Peyer's patch (tissue), 4 donors: ENCODE data around the gene FIGN.

Experiments
- POLR2A ChIP-seq, 2 donors: fragments of 450-650 bp; IDR thresholded peaks; one replicate each; pipeline ENCODE4 v1.5.1; 2017; ENCODE audit warnings: antibody characterized with exemption in 2 of 2, mild to moderate bottlenecking in 2 of 2, moderate library complexity in 2 of 2
- TF ChIP-seq, protein P1 (sequence below), 6 experiments: fragments of 450-650 bp in 4 of 6; fragments of 200-600 bp in 2 of 6; sonication (generic) in 1 of 6; IDR thresholded peaks; one replicate each; pipeline ENCODE4 v1.5.1; 2017 to 2019; ENCODE audit warnings: antibody characterized with exemption in 6 of 6, mild to moderate bottlenecking in 3 of 6, moderate library complexity in 1 of 6

DNA sequence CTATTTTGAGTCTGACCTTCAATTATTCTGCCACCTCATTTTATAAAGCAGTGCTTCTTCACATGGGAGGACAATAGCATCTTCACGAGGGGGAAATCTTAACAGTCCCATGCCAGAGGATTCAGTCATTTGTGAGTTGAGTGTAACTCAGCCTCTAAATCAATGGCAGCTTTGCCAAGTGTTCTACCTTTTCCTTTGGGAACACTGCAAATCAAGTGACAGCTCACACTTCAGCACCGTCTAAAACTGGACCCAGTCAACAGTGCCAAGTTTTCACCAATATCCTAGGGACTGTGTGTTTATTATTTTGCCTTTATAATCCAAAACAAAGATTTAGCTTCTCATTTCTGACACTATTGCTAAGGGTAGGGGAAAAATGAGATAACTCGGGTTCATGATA lies 133.6 kb downstream of the FIGN start:
- TF ChIP-seq, protein P1, sequence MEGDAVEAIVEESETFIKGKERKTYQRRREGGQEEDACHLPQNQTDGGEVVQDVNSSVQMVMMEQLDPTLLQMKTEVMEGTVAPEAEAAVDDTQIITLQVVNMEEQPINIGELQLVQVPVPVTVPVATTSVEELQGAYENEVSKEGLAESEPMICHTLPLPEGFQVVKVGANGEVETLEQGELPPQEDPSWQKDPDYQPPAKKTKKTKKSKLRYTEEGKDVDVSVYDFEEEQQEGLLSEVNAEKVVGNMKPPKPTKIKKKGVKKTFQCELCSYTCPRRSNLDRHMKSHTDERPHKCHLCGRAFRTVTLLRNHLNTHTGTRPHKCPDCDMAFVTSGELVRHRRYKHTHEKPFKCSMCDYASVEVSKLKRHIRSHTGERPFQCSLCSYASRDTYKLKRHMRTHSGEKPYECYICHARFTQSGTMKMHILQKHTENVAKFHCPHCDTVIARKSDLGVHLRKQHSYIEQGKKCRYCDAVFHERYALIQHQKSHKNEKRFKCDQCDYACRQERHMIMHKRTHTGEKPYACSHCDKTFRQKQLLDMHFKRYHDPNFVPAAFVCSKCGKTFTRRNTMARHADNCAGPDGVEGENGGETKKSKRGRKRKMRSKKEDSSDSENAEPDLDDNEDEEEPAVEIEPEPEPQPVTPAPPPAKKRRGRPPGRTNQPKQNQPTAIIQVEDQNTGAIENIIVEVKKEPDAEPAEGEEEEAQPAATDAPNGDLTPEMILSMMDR (IDR thresholded peaks at IDR 0.05) = no peak
- no peak for TF ChIP-seq POLR2A (IDR thresholded peaks at IDR 0.05)
